Tibial artery (tissue), 4 donors: Measurements from ENCODE around the gene SEC61A2.

Experiments used
- DNase-seq, 2 donors: peaks; one replicate each; pipeline ENCODE4 v3.0.0-alpha.2; 2019
- H3K27ac ChIP-seq, 2 donors: fragments of 200-600 bp; sonication (generic) in 1 of 2; 1 replicate in 1 of 2; 2 replicates in 1 of 2; pipeline ENCODE4 v1.5.1; 2018 to 2019; ENCODE audit warnings: mild to moderate bottlenecking in 1 of 2
- H3K27me3 ChIP-seq, 2 donors: fragments of 200-600 bp; sonication (generic) in 1 of 2; one replicate each; pipeline versions ENCODE4 v1.5.1 to v1.6.0; 2016 to 2019
- H3K36me3 ChIP-seq, 3 donors: fragments of 200-600 bp; sonication (generic) in 2 of 3; one replicate each; pipeline ENCODE4 v1.5.1; 2016 to 2019; ENCODE audit warnings: mild to moderate bottlenecking in 2 of 3
- H3K4me1 ChIP-seq, 4 donors: fragments of 200-600 bp; sonication (generic) in 2 of 4; 1 replicate in 3 of 4; 2 replicates in 1 of 4; pipeline ENCODE4 v1.5.1; 2016 to 2019
- H3K4me3 ChIP-seq, 2 donors: fragments of 200-600 bp; sonication (generic) in 1 of 2; 1 replicate in 1 of 2; 2 replicates in 1 of 2; pipeline ENCODE4 v1.5.1; 2018 to 2019; ENCODE audit warnings: mild to moderate bottlenecking in 2 of 2
- H3K9me3 ChIP-seq, 3 donors: fragments of 200-600 bp; sonication (generic) in 1 of 3; one replicate each; pipeline ENCODE4 v1.5.1; 2016 to 2019
- intact Hi-C: fragments of 100-400 bp; cut with DNase I; formaldehyde crosslinking; loops from one replicate; pipeline ENCODE4 v1.15.0; 2023; ENCODE audit warnings: low total_unique reads
- TF ChIP-seq, protein P1 (sequence below), 2 experiments: fragments of 200-600 bp in 1 of 2; fragments of 450-650 bp in 1 of 2; IDR thresholded peaks; one replicate each; pipeline ENCODE4 v1.5.1; 2017 to 2019; ENCODE audit warnings: antibody characterized with exemption in 2 of 2, mild to moderate bottlenecking in 1 of 2, moderate library complexity in 1 of 2

SEC61A2 gene

DNA sequence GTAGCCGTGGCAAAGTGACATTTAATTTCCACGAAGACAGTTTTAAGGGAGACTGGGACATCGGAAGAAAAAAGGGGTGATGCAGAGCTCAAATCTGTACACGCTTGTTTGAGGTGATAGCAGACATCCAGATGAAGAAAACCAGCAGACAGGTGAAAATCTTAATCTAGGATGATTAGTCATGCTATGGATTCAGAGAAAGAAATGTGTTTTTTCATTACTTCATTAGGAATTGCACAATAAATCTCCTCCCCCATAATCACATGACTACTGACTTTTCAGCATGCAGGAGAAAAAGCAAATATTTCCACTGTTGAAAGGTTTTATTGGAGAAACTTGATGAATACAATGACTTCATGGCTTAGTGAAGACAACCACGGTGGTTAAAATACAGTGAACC is 63.7 kb downstream of the SEC61A2 start:
- intact Hi-C loops: no loop called here
- peaks cover 0 to 61% (median 28%) of the 10 kb centered on the region in 4 donors for H3K4me1 ChIP-seq
- no peak for DNase-seq
- no peaks in the 10 kb centered on the region for H3K9me3 ChIP-seq
- H3K36me3 ChIP-seq: peaks cover 0 to 5% (median 0%) of the 10 kb centered on the region in 3 donors
- TF ChIP-seq, protein P1, sequence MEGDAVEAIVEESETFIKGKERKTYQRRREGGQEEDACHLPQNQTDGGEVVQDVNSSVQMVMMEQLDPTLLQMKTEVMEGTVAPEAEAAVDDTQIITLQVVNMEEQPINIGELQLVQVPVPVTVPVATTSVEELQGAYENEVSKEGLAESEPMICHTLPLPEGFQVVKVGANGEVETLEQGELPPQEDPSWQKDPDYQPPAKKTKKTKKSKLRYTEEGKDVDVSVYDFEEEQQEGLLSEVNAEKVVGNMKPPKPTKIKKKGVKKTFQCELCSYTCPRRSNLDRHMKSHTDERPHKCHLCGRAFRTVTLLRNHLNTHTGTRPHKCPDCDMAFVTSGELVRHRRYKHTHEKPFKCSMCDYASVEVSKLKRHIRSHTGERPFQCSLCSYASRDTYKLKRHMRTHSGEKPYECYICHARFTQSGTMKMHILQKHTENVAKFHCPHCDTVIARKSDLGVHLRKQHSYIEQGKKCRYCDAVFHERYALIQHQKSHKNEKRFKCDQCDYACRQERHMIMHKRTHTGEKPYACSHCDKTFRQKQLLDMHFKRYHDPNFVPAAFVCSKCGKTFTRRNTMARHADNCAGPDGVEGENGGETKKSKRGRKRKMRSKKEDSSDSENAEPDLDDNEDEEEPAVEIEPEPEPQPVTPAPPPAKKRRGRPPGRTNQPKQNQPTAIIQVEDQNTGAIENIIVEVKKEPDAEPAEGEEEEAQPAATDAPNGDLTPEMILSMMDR (IDR thresholded peaks at IDR 0.05): no peak
- H3K27me3 ChIP-seq: no peaks in the 10 kb centered on the region
- no peak overlapping the region for H3K27ac ChIP-seq
- H3K4me3 ChIP-seq: no peak overlapping the region

DNA sequence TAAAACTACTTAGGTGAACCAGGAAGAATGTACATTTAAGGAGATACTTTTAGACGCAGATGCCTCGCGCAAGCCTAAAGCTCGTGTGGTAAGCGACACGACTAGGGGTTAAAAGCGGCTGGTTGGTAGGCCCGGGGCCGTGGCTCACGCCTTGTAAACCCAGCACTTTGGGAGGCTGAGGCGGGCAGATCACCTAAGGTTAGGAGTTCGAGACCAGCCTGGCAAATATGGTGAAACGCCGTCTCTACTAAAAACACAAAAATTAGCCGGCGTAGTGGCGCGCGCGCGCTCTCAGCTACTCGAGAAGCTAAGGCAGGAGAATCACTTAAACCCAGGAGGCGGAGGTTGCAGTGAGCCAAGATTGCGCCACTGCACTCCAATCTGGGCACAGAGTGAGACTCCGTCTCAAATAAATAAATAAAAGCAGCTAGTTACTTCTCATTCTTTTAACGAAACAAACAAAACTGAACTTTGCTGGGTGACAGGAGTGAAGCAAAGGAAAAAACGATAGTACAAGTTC is 65.3 kb downstream of the SEC61A2 start:
- H3K27ac ChIP-seq: peak overlapping the region; percentile 83 to 91
- no peaks in the 10 kb centered on the region for H3K27me3 ChIP-seq
- peaks cover 2 to 13% (median 5%) of the 10 kb centered on the region in 3 donors for H3K36me3 ChIP-seq
- intact Hi-C loops: no loop called here
- H3K4me1 ChIP-seq: peaks cover 0 to 53% (median 29%) of the 10 kb centered on the region in 4 donors
- peak; percentile 71 to 81 for DNase-seq
- TF ChIP-seq, protein P1 (IDR thresholded peaks at IDR 0.05): no peak
- no peaks in the 10 kb centered on the region for H3K9me3 ChIP-seq
- peak overlapping the region; percentile 80 to 87 for H3K4me3 ChIP-seq

DNA sequence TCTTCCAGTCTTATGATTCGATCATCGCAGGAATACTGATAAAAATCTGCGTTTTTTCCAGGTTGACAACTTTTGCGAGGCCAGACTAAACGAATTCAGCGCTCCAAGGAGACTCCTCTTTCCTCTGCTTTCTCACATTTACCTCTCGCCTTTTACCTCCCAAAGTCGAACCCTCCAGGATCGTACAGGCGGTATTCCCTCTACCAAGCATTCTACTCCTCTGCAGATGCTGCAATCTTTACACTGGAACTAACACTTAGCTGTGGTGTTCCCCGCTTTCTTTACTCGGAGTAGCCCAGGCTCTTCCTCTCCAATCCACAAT is 65.8 kb downstream of the SEC61A2 start:
- no peak for DNase-seq
- intact Hi-C loops: no loop called here
- Histone ChIP-seq H3K36me3 (peaks cover 4 to 14% (median 5%) of the 10 kb centered on the region in 3 donors), H3K4me1 (peaks cover 0 to 49% (median 29%) of the 10 kb centered on the region in 4 donors), H3K9me3 (no peaks in the 10 kb centered on the region), H3K27ac (peak overlapping the region; percentile 83 to 91), H3K4me3 (peak overlapping the region; percentile 80 to 87), H3K27me3 (no peaks in the 10 kb centered on the region)
- TF ChIP-seq, protein P1 (IDR thresholded peaks at IDR 0.05): no peak

DNA sequence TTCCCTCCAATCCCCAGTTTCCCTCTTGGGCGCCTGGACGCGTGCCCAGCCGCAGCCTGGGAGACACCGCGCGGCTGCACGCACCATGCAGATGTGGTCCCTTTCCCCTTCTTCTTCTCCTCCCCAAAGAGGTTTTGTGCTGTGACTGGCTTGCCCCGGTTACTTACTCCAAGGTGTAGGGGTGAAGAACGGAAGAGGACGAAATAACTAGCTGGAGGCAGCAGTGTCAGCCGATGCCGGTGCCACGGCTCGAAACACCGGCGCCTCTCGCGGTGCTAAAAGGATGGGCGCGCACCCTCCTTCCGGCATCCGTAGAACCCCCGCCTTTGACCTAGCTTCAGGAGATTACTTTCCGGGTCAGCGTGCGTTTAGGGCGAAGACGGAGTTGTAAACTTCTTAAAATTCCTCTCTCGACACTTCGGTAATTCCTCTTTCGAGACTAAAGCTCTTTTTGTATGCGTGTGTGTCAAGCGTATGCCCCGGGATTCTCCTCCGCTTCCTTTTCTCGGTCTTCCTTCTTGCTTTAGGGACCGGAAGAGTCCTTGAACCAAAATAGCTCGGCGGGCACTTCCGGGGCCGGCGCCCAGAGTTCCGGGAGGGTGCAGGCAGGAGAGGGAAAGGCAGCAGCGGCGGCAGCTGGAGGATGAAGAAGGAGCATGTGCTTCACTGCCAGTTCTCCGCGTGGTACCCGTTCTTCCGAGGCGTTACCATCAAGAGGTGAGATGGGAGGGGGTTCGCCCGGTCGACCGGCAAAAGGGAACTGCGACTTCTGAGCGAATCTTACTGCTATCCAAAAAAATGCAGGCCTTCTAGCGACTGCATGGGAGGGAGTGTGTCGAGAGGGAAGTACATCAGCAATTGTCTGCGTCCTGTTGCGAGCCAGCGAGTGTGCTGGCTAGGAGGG is 66.4 kb downstream of the SEC61A2 start, which contains the start of the genes CDC123 and NUDT5:
CDC123 (plus strand) TSS at position 586 of the 904 bp plus-strand sequence; CDS start at position 644, 58 bp downstream.
NUDT5 (minus strand) TSS at position 289 of the 904 bp plus-strand sequence. CDS start 9,600 bp downstream, outside the sequence.
- intact Hi-C loops: no loop called here
- peak; percentile 85 to 92 for DNase-seq
- peak within 1 kb of the TSS; percentile 80 to 87 for H3K4me3 ChIP-seq
- TF ChIP-seq, protein P1 (IDR thresholded peaks at IDR 0.05): no peak
- H3K9me3 ChIP-seq: no peaks in the 10 kb centered on the region
- no peaks in the 10 kb centered on the region for H3K27me3 ChIP-seq
- peaks cover 0 to 48% (median 29%) of the 10 kb centered on the region in 4 donors for H3K4me1 ChIP-seq
- peaks cover 4 to 20% (median 5%) of the 10 kb centered on the region in 3 donors for H3K36me3 ChIP-seq
- H3K27ac ChIP-seq: peak within 1 kb of the TSS; percentile 83 to 91

DNA sequence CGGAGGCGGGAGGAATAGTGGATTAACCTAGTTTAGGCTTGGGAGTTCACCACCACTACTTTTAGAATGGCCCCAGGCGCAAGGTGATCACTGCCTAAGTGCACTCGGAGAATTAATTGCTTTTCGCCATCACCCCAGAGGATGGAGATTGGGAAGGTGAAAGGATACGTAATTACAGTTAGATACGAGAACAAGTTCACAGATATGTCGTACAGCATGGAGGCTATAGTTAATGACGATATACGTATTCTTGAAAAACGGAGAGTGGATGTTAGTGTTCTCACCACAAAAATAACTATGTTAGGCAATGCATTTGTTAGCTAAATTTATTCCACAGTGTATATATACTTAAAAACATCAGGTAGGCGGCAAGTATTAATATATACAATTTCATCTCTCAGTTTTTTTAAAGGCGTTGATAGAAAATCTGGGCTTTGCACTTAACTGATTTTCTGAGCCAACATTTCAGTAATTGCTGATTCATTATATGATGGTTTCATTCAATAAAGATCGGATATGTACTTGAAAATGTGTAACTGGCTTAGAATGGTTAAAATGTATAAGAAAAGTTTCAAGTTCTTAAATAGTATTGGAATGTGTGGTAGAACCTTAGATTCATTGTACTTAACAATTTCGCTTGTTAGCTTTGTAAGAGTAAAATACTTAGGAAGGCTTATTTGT is 67.2 kb downstream of the SEC61A2 start:
- H3K4me1 ChIP-seq: peaks cover 0 to 42% (median 29%) of the 10 kb centered on the region in 4 donors
- DNase-seq: no peak
- no peaks in the 10 kb centered on the region for H3K27me3 ChIP-seq
- intact Hi-C loops: no loop called here
- peak overlapping the region; percentile 80 to 87 for H3K4me3 ChIP-seq
- TF ChIP-seq, protein P1 (IDR thresholded peaks at IDR 0.05): no peak
- H3K9me3 ChIP-seq: no peaks in the 10 kb centered on the region
- H3K27ac ChIP-seq: peak overlapping the region; percentile 83 to 91
- peaks cover 4 to 28% (median 5%) of the 10 kb centered on the region in 3 donors for H3K36me3 ChIP-seq
